ENCODE results near the gene CREBRF.

CREBRF gene

GRCh38 chr5:173093606-173094005 is 37.5 kb downstream of the CREBRF start:
- TF ChIP-seq CTCF (conservative IDR thresholded peaks at IDR 0.05; ENCODE audit: low read depth): no peak
- peak overlapping the region; percentile 64 for H3K27ac ChIP-seq
- DNase-seq (ENCODE audit: low spot score): no peak
- CTCF ChIA-PET: interaction anchor here (0.6 kb wide), 1 partner anchor 45 kb away, joined by 3 read pairs; no protein-coding TSS in a partner anchor
- POLR2A ChIA-PET (ENCODE audit: low non-redundant PET): no interaction called here

DNA sequence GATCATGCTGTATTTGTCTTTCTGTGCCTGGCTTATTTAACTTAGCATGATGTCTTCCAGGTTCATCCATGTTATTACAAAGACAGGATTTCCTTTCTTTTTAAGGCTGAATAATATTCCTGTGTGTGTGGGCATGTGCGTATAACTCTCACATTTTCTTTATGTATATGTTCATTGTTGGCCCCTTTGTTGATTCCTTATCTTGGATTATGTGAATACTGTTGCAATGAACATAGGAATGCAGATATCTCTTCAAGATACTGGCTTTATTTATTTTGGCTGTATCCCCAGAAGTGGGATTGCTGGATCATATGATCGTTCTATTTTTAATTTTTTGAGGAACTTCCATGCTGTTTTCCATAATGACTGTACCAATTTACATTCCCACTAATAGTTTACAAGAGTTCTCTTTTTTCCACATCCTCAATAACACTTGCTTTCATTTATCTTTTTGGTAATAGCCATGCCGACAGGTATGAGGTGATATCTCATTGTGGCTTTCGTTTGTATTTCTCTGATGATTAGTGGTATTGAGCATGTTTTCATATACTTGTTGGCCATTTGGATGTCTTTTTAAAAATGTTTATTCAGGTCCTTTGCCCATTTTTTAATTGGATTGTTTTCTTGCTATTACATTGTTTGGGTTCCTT is 38.0 kb downstream of the CREBRF start:
- ChIA-PET CTCF (no interaction called here), POLR2A (ENCODE audit: low non-redundant PET) (no interaction called here)
- no peak for TF ChIP-seq CTCF (conservative IDR thresholded peaks at IDR 0.05; ENCODE audit: low read depth)
- no peak for DNase-seq (ENCODE audit: low spot score)
- no peak overlapping the region for H3K27ac ChIP-seq

DNA sequence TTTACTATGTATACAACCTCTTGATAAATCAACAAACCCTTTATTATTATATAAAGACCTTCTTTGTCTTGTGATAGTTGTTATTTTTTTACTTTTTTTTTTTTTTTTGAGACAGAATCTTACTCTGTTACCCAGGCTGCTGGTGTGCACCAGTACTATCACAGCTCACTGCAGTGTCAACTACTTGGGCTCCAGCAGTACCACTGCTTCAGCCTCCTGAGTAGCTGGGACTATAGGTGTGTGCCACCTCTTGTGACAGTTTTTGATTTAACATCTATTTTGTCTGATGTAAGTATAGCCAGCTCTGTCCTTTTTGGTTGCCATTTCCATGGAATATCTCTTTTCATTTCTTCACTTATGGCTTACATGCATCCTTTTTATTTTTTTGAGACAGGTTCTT is 42.6 kb downstream of the CREBRF start:
- TF ChIP-seq CTCF (conservative IDR thresholded peaks at IDR 0.05; ENCODE audit: low read depth): no peak
- DNase-seq (ENCODE audit: low spot score): no peak
- ChIA-PET CTCF (interaction anchor here (0.5 kb wide), 1 partner anchor 340 kb away, joined by 3 read pairs; no protein-coding TSS in a partner anchor), POLR2A (ENCODE audit: low non-redundant PET) (interaction anchor here (0.5 kb wide), 1 partner anchor 9 kb away, joined by 3 read pairs; no protein-coding TSS in a partner anchor)
- no peak overlapping the region for H3K27ac ChIP-seq

- no peak for DNase-seq (ENCODE audit: low spot score)
- ChIA-PET CTCF (interaction anchor here (0.5 kb wide), 1 partner anchor 341 kb away, joined by 3 read pairs; no protein-coding TSS in a partner anchor), POLR2A (ENCODE audit: low non-redundant PET) (no interaction called here)
- no peak for TF ChIP-seq CTCF (conservative IDR thresholded peaks at IDR 0.05; ENCODE audit: low read depth)
- no peak overlapping the region for H3K27ac ChIP-seq
These were observed 43.3 kb downstream of the CREBRF start for GRCh38 chr5:173099461-173099860.

DNA sequence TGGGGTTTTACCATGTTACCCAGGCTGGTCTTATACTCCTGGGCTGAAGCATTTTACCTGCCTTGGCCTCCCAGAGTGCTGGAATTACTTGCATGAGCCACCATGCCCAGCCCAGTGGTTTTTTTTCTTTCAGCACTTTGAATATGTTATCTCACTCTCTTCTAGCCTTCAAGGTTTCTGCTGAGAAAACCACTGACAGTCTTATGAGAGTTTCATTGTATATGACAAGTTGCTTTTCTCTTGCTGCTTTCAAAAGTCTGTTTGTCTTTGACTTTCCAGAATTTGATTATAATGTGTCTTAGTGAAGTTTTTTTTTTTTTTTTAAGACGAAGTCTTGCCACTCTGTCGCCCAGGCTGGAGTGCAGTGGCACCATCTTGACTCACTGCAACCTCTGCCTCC is 45.1 kb downstream of the CREBRF start:
- TF ChIP-seq CTCF (conservative IDR thresholded peaks at IDR 0.05; ENCODE audit: low read depth): no peak
- no peak overlapping the region for H3K27ac ChIP-seq
- ChIA-PET CTCF (interaction anchor here (0.7 kb wide), 1 partner anchor 42 kb away, joined by 3 read pairs; no protein-coding TSS in a partner anchor), POLR2A (ENCODE audit: low non-redundant PET) (no interaction called here)
- DNase-seq (ENCODE audit: low spot score): no peak

DNA sequence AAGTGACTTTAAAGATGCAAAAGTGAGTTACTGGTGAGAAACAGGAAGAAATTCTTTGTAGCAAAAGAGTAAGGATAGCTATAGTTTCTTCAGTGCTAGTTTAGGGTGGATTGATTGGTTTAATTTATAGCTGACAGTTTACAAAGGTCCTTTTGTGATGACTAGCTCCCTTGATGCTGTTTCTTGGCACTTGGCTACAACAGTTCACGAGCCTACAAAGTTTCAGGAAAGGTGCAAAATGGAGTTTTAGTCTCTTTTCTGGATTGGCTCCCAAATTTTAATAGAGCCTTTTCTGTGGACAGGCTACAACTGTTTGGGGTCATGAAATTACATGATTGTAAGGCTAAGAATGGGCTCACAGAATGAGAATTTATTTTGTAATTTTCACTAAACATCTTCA is 47.3 kb downstream of the CREBRF start:
- no peak for TF ChIP-seq CTCF (conservative IDR thresholded peaks at IDR 0.05; ENCODE audit: low read depth)
- CTCF ChIA-PET: interaction anchor here (0.7 to 0.8 kb wide), 2 partner anchors 11 to 94 kb away, joined by 3 read pairs; no protein-coding TSS in a partner anchor

More for the DNA sequence above, 47.3 kb downstream of the CREBRF start:
- no peak overlapping the region for H3K27ac ChIP-seq
- DNase-seq (ENCODE audit: low spot score): no peak
- POLR2A ChIA-PET (ENCODE audit: low non-redundant PET): no interaction called here
